ENCODE measurements around the gene CD180.

DNA sequence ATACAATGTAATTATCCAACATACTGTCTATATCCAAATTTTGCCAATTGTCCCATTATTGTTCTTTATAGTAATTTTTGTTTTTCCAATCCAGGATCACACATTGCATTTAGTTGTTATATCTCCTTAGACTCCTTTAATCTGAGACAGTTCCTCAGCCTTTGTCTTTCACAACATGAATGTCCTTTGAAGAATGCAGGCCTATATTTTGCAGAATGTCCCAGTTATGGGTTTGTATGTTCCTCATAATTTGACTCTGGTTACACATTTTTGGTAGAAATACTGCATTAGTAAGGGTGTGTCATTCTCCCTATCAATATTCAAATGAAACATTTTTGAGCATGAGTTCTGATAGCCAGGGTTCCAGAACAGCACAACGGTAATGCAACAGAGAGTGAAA lies 6.7 kb downstream of the CD180 start:
- TF ChIP-seq, protein P1, sequence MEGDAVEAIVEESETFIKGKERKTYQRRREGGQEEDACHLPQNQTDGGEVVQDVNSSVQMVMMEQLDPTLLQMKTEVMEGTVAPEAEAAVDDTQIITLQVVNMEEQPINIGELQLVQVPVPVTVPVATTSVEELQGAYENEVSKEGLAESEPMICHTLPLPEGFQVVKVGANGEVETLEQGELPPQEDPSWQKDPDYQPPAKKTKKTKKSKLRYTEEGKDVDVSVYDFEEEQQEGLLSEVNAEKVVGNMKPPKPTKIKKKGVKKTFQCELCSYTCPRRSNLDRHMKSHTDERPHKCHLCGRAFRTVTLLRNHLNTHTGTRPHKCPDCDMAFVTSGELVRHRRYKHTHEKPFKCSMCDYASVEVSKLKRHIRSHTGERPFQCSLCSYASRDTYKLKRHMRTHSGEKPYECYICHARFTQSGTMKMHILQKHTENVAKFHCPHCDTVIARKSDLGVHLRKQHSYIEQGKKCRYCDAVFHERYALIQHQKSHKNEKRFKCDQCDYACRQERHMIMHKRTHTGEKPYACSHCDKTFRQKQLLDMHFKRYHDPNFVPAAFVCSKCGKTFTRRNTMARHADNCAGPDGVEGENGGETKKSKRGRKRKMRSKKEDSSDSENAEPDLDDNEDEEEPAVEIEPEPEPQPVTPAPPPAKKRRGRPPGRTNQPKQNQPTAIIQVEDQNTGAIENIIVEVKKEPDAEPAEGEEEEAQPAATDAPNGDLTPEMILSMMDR (IDR thresholded peaks at IDR 0.05 in 2 of 3, conservative IDR thresholded peaks at IDR 0.05 in 1 of 3; ENCODE audit: borderline replicate concordance in 1 of 3, insufficient read depth in 1 of 3, low read depth in 2 of 3, low read length in 2 of 3) = no peak
- TF ChIP-seq POLR2A (IDR thresholded peaks at IDR 0.05; ENCODE audit: borderline replicate concordance, extremely low read depth, insufficient read depth, insufficient read length) (no peak), POLR2AphosphoS5 (IDR thresholded peaks at IDR 0.05; ENCODE audit: low read depth, low read length) (no peak), TCF7L2 (IDR thresholded peaks at IDR 0.05; ENCODE audit: borderline replicate concordance, extremely low read depth, insufficient read depth, insufficient read length) (no peak), YY1 (IDR thresholded peaks at IDR 0.05; ENCODE audit: extremely low read depth, insufficient replicate concordance, low read depth, low read length) (no peak), FOSL1 (IDR thresholded peaks at IDR 0.05; ENCODE audit: low read depth) (no peak), SIN3A (IDR thresholded peaks at IDR 0.05; ENCODE audit: low read depth) (no peak)
- TF ChIP-seq, protein P2, sequence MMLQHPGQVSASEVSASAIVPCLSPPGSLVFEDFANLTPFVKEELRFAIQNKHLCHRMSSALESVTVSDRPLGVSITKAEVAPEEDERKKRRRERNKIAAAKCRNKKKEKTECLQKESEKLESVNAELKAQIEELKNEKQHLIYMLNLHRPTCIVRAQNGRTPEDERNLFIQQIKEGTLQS (IDR thresholded peaks at IDR 0.05) = no peak

Measured in HCT116 (cell line).